ENCODE data around the gene NMT2.

Gene NMT2

GRCh38 chr10:15092855-15093408 lies 75.6 kb downstream of the NMT2 start:
- no peak for DNase-seq (ENCODE audit: low read depth)

GRCh38 chr10:15091418-15091817 lies 77.1 kb downstream of the NMT2 start:
- no peak for DNase-seq (ENCODE audit: low read depth)

- no peak for DNase-seq (ENCODE audit: low read depth)
Measured at GRCh38 chr10:15088428-15089261, 79.8 kb downstream of the NMT2 start, which contains the start of gene ACBD7. Gene ACBD7 (minus strand): TSS chr10:15088776. CDS start chr10:15088728, 48 bp downstream.

- no peak for DNase-seq (ENCODE audit: low read depth)
Measured at GRCh38 chr10:15084502-15084922, 84.0 kb downstream of the NMT2 start.

- DNase-seq (ENCODE audit: low read depth): no peak
Measured at GRCh38 chr10:15083674-15084501, 84.6 kb downstream of the NMT2 start.

- DNase-seq (ENCODE audit: low read depth): no peak
Measured at GRCh38 chr10:15075421-15075820, 93.1 kb downstream of the NMT2 start.

- DNase-seq (ENCODE audit: low read depth): no peak
Measured at GRCh38 chr10:15072358-15072757, 96.1 kb downstream of the NMT2 start.

GRCh38 chr10:15069230-15069629 lies 99.3 kb downstream of the NMT2 start:
- DNase-seq (ENCODE audit: low read depth): no peak

GRCh38 chr10:15068802-15069201 lies 99.7 kb downstream of the NMT2 start:
- DNase-seq (ENCODE audit: low read depth): no peak

- no peak for DNase-seq (ENCODE audit: low read depth)
Measured at GRCh38 chr10:15067154-15067553, 101.3 kb downstream of the NMT2 start.

GRCh38 chr10:15060638-15061037 lies 107.9 kb downstream of the NMT2 start:
- DNase-seq (ENCODE audit: low read depth): no peak

GRCh38 chr10:15059914-15060313 lies 108.6 kb downstream of the NMT2 start:
- no peak for DNase-seq (ENCODE audit: low read depth)

- DNase-seq (ENCODE audit: low read depth): no peak
Measured at GRCh38 chr10:15058689-15059088, 109.8 kb downstream of the NMT2 start.

All from HS-27A (cell line).